GM13977 (cell line): ENCODE measurements around the gene RASSF5.

Source experiments
- DNase-seq: peaks from one replicate; pipeline ENCODE4 v3.0.0; 2012; ENCODE audit warnings: low spot score
- CTCF ChIP-seq: IDR thresholded peaks from 2 replicates; pipeline ENCODE4 v1.5.1; 2012; ENCODE audit warnings: mild to moderate bottlenecking, control low read depth; ENCODE audit not compliant: insufficient read depth; ENCODE audit errors: extremely low read depth, missing control alignments
- in situ Hi-C: fragments of 300-500 bp; cut with MboI; formaldehyde crosslinking; loops from one replicate; pipeline ENCODE4 v1.12.0; 2022; ENCODE audit warnings: low sequenced_read_pairs, low pct_unique_long_range_greater_than_20kb, mixed read lengths, inconsistent platforms; ENCODE audit not compliant: unreplicated experiment

The RASSF5 gene

GRCh38 chr1:206637605-206638004 lies 130.3 kb downstream of the RASSF5 start:
- in situ Hi-C loops, result no loop called here
- no peak for DNase-seq
- TF ChIP-seq CTCF, result no peak
